ENCODE results near the gene SRC.
"Not testable (repeated sequence)": the region's sequence is repeated elsewhere in the genome, so short reads cannot be mapped to it uniquely, and the experiment has no call there.

The SRC gene

DNA sequence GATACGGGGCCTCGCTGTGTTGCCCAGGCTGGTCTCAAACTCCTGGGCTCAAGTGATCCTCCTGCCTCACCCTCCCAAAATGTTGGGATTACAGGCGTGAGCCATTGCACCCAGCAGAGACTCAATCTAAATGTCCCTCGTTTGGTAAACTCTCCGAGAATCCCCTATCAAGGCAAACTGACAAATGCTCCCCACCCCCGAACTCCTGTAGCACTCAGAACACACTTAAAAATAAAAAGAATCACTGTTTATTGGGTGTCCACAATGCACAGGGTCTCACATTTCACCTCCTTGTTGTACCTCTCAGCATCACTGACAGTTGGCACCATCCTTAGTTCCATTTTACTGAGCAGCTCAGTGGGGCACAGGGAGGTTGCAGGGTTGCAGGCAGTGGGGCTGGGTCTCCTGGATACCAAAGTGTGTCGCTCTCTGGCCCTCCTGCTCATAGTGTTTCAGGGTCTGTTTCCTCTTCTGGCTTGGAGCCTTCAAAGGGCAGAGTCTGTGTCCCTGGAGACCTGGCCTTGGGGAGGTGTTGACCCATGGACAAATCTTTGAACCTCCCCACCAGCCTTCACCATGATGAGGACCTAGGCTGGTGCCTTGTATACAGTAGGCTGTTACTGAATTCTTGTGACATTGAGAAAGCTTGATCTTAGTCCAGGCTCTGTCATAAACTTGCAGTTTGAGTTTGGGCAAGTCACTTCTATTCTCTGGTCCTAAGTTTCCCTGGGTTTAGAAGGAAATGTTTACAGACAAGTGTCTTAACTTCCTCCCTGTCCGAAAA lies 8.5 kb upstream of the SRC start:
- no peak for DNase-seq (ENCODE audit: extremely low read depth, low read depth)
- TF ChIP-seq, protein P1, sequence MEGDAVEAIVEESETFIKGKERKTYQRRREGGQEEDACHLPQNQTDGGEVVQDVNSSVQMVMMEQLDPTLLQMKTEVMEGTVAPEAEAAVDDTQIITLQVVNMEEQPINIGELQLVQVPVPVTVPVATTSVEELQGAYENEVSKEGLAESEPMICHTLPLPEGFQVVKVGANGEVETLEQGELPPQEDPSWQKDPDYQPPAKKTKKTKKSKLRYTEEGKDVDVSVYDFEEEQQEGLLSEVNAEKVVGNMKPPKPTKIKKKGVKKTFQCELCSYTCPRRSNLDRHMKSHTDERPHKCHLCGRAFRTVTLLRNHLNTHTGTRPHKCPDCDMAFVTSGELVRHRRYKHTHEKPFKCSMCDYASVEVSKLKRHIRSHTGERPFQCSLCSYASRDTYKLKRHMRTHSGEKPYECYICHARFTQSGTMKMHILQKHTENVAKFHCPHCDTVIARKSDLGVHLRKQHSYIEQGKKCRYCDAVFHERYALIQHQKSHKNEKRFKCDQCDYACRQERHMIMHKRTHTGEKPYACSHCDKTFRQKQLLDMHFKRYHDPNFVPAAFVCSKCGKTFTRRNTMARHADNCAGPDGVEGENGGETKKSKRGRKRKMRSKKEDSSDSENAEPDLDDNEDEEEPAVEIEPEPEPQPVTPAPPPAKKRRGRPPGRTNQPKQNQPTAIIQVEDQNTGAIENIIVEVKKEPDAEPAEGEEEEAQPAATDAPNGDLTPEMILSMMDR (IDR thresholded peaks at IDR 0.05; ENCODE audit: low read depth, low read length), result no peak

DNA sequence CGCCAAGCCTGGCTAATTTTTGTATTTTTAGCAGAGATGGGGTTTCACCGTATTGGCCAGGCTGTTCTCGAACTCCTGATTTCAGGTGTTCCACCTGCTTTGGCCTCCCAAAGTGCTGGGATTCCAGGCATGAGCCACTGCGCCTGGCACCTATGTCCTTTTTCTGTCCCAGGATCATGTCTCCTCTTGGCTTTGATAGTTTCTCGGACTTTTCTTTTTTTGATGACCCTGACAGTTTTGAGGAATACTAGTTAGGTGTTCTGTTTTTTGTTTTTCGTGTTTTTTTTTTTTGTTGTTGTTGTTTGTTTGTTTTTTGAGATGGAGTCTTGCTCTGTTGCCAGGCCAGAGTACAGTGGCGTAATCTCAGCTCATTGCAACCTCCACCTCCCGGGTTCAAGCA lies 7.6 kb upstream of the SRC start:
- DNase-seq (ENCODE audit: extremely low read depth, low read depth), result not testable (repeated sequence)

DNA sequence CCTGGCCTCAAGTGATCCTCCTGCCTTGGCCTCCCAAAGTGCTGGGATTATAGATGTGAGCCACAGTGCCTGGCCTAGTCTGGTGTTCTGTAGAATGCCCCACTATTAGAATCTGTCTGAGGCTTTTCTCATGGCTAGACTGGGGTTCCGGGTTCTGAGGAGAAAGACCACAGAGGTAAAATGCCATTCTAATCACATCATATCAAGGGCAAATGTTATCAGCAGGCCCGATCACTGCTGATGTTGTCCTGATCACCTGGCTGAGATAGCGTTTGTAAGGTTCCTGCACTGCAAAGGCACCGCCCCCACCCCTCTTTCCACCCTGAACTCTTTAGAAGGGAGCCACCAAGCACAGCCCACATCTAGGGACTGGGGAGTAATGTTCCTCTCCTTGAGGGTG lies 6.7 kb upstream of the SRC start:
- TF ChIP-seq, protein P1 (IDR thresholded peaks at IDR 0.05; ENCODE audit: low read depth, low read length), result no peak

DNA sequence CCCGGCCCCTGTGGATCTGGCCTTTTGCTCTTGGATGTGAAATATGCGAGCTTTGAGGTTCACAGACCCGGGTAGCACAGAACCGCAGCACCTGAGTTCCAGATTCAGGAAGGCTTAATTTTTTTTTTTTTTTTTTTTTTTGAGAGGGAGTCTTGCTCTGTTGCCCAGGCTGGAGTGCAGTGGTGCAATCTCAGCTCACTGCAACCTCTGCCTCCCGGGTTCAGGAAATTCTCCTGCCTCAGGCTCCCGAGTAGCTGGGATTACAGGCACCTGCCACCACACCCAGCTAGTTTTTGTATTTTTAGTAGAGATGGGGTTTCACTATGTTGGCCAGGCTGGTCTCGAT lies 6.2 kb upstream of the SRC start:
- DNase-seq (ENCODE audit: extremely low read depth, low read depth), result not testable (repeated sequence)

More for the DNA sequence above, 6.7 kb upstream of the SRC start:
- no peak for DNase-seq (ENCODE audit: extremely low read depth, low read depth)

DNA sequence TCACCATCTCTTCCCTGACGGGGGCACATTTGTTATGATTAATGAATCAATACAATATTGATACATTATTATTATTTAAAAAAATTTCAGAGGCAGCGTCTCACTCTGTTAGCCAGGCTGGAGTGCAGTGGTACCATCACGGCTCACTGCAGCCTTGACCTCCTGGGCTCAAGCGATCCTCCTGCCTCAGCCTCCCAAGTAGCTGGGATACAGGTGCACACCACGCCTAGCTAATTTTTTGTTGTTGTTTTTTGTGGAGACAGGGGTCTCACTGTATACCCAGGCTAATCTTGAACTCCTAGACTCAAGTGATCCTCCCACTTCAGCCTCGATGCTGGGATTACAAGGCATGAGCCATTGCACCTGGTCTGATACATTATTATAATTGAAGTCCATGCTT lies 4.9 kb upstream of the SRC start:
- DNase-seq (ENCODE audit: extremely low read depth, low read depth), result no peak
- TF ChIP-seq, protein P1 (IDR thresholded peaks at IDR 0.05; ENCODE audit: low read depth, low read length), result no peak

DNA sequence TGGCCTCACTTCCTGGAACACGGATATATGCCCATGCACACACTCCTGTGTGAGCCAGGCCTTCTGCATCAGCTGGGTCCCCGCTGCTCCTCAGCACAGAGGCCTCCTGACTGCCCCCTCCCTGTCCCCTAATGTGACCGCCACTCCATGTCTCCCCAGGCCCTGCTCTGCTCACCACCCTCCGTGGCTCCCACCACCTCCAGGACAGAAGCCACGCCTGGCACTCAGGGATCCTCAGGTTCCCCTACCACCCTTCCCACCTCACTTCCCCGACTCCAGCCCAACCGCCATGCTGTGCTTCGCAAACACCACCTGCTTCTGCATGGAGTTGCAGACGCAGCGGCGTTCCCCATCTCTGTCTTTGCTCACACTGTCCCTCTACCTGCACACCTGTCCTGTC lies 4.3 kb upstream of the SRC start:
- no peak for DNase-seq (ENCODE audit: extremely low read depth, low read depth)
- TF ChIP-seq, protein P1 (IDR thresholded peaks at IDR 0.05; ENCODE audit: low read depth, low read length), result no peak

DNA sequence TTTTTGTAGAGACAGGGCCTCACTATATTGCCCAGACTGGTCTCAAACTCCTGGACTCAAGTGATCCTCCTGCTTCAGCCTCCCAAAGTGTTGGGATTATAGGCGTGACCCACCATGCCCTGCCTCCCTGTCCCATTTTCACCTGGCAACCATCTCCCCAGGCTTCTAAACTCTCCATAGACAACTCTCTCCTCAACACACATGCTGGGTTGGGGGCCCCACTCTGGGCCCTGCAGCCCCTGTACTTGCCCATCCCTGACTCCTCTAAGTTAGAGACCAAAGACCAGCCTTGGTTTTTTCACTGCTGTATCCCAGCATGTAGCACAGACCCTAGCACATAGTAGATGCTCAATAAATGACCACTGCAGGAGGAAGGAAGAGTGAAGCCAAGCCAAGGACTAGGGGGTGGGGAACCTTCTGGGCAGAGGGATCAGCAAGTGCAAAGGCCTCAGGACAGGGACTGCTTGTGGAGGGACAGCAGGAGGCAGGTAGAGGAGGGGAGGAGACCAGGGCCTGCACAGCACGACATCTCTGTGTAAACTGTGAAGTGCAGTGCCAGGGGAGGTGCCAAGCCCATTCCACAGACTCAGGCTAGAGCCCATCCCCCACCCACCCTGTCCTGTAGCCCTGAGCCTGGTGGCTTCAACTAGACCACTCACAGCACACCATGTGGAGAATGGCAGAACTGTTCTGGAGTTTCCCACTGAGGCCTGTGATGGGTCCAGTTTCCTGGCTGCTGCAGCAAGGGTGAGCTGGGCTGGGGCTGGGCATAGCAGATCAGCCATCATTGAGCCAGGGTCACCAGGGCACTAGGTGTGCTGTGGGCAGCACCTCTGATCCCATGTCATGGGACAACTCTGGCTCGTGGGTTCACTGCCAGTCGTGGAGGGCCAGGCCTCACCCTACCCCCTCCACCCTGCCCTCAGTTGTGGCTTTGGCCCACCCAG lies 3.4 kb upstream of the SRC start:
- no peak for DNase-seq (ENCODE audit: extremely low read depth, low read depth)

More for the DNA sequence above, 3.4 kb upstream of the SRC start:
- TF ChIP-seq, protein P1 (IDR thresholded peaks at IDR 0.05; ENCODE audit: low read depth, low read length), result no peak

Measured in AG09319 (cell line).